ENCODE measurements around the gene RAB3C.

GRCh38 chr5:58828258-58828657 lies 245.4 kb downstream of the RAB3C start:
- TF ChIP-seq NFRKB (IDR thresholded peaks at IDR 0.05) (no peak), BHLHE40 (IDR thresholded peaks at IDR 0.05; ENCODE audit: borderline replicate concordance) (no peak), ZNF384 (IDR thresholded peaks at IDR 0.05) (no peak), SP1 (IDR thresholded peaks at IDR 0.05) (no peak), SUZ12 (IDR thresholded peaks at IDR 0.05) (no peak), ELF4 (IDR thresholded peaks at IDR 0.05) (no peak), FOXM1 (IDR thresholded peaks at IDR 0.05; ENCODE audit: borderline replicate concordance) (no peak), FOXK2 (IDR thresholded peaks at IDR 0.05) (no peak)

All from HEK293T (cell line).